Measurements from ENCODE around the gene LYRM4. TPM values are rescaled to one million over a fixed set of nuclear protein-coding genes. Genes with fewer than 3 reads are reported as not detected.
A peak's percentile ranks its signal among the peaks of the same experiment; 100 is the strongest.

The LYRM4 gene
- total RNA-seq, 1 donor from 2014 or later, result 28.5 TPM

DNA sequence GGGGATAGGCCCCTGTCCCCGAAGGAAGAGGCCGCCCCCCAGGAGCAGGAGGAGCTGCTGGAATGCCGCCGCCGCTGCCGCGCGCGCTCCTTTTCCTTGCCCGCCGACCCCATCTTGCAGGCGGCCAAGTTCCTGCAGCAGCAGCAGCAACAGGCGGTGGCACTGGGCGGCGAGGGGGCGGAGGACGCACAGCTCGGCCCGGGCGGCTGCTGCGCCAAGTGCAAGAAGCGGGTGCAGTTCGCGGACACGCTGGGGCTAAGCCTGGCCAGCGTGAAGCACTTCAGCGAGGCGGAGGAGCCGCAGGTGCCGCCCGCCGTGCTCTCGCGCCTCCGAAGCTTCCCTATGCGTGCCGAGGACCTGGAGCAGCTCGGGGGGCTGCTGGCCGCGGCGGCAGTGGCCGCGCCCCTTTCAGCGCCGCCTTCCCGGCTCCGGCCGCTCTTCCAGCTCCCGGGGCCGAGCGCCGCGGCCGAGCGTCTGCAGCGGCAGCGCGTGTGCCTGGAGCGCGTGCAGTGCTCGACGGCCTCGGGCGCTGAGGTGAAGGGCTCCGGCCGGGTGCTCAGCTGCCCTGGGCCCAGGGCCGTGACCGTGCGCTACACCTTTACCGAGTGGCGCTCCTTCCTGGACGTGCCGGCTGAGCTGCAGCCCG lies 175.0 kb downstream of the LYRM4 start:
- peak; percentile 39 for DNase-seq
- H3K9me3 ChIP-seq (replicated peaks), result no peaks in the 10 kb centered on the region
- intact Hi-C loops (cut with micrococcal nuclease), result no loop called here

DNA sequence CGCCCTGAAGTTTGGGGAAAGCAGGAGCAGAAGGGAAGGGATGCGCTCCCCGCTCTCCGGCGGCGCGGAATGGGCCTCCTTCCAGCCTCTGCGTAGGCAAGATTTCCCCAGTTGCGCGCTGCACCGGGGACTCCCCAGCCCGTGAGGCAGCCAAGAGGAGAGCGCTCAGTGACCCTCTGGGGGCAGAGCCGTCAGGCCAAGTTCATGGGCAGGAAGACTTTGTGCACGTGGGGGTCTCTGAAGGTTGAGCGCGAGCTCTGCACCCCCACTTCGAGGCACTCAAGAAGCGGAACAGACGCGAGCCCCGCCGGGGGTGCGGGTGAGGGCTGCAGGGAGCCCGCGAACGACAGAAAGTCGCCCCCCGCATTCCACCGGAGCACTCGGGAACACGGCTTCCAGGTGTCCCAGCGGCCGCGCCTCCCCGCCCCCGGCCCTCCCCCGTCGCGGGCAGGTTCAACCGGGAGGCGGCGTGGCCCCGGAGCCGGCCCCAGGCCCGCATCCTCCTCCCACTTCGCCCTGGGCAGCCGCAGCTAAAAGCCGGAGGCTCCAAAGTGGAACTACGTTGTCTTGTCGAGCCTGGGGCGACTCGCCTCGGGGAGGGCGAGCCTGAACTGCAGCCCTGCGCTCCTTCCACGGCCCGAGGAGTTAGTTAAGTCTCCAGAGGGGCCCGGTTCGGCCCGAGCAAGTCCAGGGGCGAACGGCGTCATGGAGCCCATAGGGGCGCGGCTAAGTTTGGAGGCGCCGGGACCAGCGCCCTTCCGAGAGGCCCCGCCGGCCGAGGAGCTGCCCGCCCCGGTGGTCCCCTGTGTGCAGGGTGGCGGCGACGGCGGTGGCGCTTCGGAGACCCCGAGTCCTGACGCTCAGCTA lies 175.7 kb downstream of the LYRM4 start, which contains the start of gene PPP1R3G:
PPP1R3G (plus strand) TSS at position 561 of the 867 bp plus-strand sequence; CDS start at position 706, 145 bp downstream.
- Histone ChIP-seq H3K27ac (replicated peaks) (peak within 1 kb of the TSS; percentile 96), H3K27me3 (ENCODE audit: low read depth) (no peaks in the 10 kb centered on the region), H3K9me3 (replicated peaks) (no peaks in the 10 kb centered on the region), H3K36me3 (no peaks in the 10 kb centered on the region), H3K4me3 (peak within 1 kb of the TSS; percentile 75), H3K4me1 (peaks cover 47% of the 10 kb centered on the region)
- intact Hi-C loops (cut with micrococcal nuclease), result no loop called here
- TF ChIP-seq, protein P1, sequence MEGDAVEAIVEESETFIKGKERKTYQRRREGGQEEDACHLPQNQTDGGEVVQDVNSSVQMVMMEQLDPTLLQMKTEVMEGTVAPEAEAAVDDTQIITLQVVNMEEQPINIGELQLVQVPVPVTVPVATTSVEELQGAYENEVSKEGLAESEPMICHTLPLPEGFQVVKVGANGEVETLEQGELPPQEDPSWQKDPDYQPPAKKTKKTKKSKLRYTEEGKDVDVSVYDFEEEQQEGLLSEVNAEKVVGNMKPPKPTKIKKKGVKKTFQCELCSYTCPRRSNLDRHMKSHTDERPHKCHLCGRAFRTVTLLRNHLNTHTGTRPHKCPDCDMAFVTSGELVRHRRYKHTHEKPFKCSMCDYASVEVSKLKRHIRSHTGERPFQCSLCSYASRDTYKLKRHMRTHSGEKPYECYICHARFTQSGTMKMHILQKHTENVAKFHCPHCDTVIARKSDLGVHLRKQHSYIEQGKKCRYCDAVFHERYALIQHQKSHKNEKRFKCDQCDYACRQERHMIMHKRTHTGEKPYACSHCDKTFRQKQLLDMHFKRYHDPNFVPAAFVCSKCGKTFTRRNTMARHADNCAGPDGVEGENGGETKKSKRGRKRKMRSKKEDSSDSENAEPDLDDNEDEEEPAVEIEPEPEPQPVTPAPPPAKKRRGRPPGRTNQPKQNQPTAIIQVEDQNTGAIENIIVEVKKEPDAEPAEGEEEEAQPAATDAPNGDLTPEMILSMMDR (IDR thresholded peaks at IDR 0.05; ENCODE audit: borderline replicate concordance), result no peak
- DNase-seq, result peak; percentile 69

More for the DNA sequence above, 175.0 kb downstream of the LYRM4 start:
- H3K36me3 ChIP-seq, result no peaks in the 10 kb centered on the region
- H3K27me3 ChIP-seq (ENCODE audit: low read depth), result no peaks in the 10 kb centered on the region
- TF ChIP-seq, protein P1 (IDR thresholded peaks at IDR 0.05; ENCODE audit: borderline replicate concordance), result no peak
- peaks cover 54% of the 10 kb centered on the region for H3K4me1 ChIP-seq
- peak overlapping the region; percentile 96 for H3K27ac ChIP-seq (replicated peaks)
- peak overlapping the region; percentile 75 for H3K4me3 ChIP-seq

DNA sequence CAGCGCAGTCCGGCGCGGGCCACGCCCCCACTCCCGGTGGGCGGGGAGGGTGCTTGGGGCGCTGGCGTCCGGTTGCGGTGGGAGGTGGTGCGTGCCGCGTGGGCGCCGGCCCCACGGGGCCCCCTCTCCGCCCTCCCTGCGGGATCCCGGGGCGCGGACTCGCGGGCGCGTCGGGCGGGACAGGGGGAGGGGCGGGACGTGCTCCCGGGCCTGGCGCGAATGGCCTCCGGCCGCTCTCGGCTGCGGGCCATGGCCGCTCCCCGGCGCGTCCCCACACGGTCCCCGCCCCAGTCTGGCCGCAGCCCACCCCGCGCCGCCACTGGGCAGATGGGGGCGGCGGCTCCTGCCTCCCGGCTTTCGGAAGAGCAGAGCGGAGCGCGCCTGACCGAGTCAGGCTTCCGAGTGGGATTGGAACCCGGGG lies 176.4 kb downstream of the LYRM4 start:
- DNase-seq, result peak; percentile 75

DNA sequence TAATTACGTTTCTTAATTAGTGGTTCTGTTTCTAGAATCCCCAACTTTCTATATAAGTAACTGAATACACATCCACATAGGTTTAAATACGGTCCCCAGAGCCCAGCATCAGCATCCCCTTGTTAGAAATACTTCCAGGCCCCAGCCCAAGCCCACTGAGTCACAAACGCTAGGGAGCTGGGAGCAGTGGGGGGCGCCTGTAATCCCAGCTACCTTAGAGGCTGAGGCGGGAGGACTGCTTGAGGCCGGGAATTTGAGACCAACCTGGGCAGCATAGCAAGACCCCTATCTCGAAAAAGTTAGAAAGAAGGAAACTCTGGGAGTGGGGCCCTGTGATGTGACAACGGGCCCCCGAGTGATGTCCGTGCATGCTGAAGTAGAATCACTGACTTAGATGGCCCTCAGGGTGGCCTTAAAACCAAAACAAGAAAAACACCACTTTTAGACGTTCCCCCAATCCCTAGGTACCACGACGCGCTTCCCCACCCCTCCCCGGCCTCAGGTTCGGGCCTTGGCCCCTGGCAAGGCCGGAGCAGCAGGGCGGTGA lies 176.9 kb downstream of the LYRM4 start:
- intact Hi-C loops (cut with micrococcal nuclease), result no loop called here
- Histone ChIP-seq H3K27ac (replicated peaks) (peak overlapping the region; percentile 96), H3K36me3 (no peaks in the 10 kb centered on the region), H3K9me3 (replicated peaks) (no peaks in the 10 kb centered on the region), H3K4me1 (peaks cover 41% of the 10 kb centered on the region), H3K4me3 (peak overlapping the region; percentile 75), H3K27me3 (ENCODE audit: low read depth) (no peaks in the 10 kb centered on the region)
- TF ChIP-seq, protein P1 (IDR thresholded peaks at IDR 0.05; ENCODE audit: borderline replicate concordance), result no peak
- no peak for DNase-seq

More for the DNA sequence above, 176.4 kb downstream of the LYRM4 start:
- intact Hi-C loops (cut with micrococcal nuclease), result no loop called here
- H3K4me3 ChIP-seq, result peak overlapping the region; percentile 75
- peak overlapping the region; percentile 96 for H3K27ac ChIP-seq (replicated peaks)
- peaks cover 41% of the 10 kb centered on the region for H3K4me1 ChIP-seq
- H3K9me3 ChIP-seq (replicated peaks), result no peaks in the 10 kb centered on the region
- H3K27me3 ChIP-seq (ENCODE audit: low read depth), result no peaks in the 10 kb centered on the region
- H3K36me3 ChIP-seq, result no peaks in the 10 kb centered on the region
- TF ChIP-seq, protein P1 (IDR thresholded peaks at IDR 0.05; ENCODE audit: borderline replicate concordance), result no peak

DNA sequence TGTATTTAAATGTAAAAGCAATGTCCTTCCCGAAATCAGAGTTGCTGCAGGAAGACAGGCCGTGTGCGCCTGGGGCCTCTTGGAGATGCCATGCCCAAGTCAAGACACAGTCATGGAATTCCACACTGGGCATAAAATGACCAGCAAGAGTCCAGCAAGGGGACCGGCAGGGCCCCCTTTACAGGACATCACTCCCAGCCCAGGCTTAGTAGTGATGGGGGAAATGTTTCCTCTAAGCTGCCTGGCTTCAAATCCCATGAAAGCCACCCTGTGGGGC lies 177.5 kb downstream of the LYRM4 start:
- no peak for DNase-seq
- TF ChIP-seq, protein P1 (IDR thresholded peaks at IDR 0.05; ENCODE audit: borderline replicate concordance), result no peak

More for the DNA sequence above, 177.5 kb downstream of the LYRM4 start:
- intact Hi-C loops (cut with micrococcal nuclease), result no loop called here
- H3K4me3 ChIP-seq, result no peak overlapping the region
- no peaks in the 10 kb centered on the region for H3K36me3 ChIP-seq
- peak overlapping the region; percentile 96 for H3K27ac ChIP-seq (replicated peaks)
- no peaks in the 10 kb centered on the region for H3K9me3 ChIP-seq (replicated peaks)
- peaks cover 41% of the 10 kb centered on the region for H3K4me1 ChIP-seq
- H3K27me3 ChIP-seq (ENCODE audit: low read depth), result no peaks in the 10 kb centered on the region

Data from left ventricle myocardium inferior (tissue), 1 donor.